ENCODE results near the gene SLC35F3.

DNA sequence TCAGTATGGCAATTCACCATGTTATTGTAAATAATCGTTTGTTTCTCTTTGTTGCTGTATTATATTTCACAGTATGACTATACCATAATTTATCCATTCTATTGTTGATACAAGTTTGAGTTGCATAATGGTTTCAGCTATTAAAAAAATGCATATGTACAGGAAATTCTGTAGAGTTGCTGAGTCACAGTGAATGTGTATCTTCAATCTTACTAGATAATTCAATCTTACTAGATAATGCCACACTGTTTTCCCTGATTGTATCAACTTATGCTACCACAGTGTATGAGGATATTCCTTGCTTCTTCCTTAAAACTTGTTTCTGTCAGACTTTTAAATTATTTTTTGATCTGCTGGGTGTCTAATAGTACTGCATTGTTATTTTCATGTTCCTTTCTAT lies 465.3 kb downstream of the SLC35F3 start:
- TF ChIP-seq, protein P1, sequence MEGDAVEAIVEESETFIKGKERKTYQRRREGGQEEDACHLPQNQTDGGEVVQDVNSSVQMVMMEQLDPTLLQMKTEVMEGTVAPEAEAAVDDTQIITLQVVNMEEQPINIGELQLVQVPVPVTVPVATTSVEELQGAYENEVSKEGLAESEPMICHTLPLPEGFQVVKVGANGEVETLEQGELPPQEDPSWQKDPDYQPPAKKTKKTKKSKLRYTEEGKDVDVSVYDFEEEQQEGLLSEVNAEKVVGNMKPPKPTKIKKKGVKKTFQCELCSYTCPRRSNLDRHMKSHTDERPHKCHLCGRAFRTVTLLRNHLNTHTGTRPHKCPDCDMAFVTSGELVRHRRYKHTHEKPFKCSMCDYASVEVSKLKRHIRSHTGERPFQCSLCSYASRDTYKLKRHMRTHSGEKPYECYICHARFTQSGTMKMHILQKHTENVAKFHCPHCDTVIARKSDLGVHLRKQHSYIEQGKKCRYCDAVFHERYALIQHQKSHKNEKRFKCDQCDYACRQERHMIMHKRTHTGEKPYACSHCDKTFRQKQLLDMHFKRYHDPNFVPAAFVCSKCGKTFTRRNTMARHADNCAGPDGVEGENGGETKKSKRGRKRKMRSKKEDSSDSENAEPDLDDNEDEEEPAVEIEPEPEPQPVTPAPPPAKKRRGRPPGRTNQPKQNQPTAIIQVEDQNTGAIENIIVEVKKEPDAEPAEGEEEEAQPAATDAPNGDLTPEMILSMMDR (IDR thresholded peaks at IDR 0.05; ENCODE audit: insufficient read depth, low read length, poor library complexity, severe bottlenecking) = no peak
- TF ChIP-seq EZH2phosphoT487 (conservative IDR thresholded peaks at IDR 0.05; ENCODE audit: low read length) = no peak
